Left cardiac atrium (tissue), 4 donors: ENCODE data around the gene AGBL4. TPM values are rescaled to one million over a fixed set of nuclear protein-coding genes. Genes with fewer than 3 reads are reported as not detected.

Experiments
- ATAC-seq, 2 donors: fragments of 200-7000 bp; cut with Tn5 transposase; one replicate each; pipeline ENCODE4 v1.9.1; 2020; ENCODE audit warnings: mild to moderate bottlenecking in 2 of 2, moderate library complexity in 2 of 2
- DNase-seq: peaks from one replicate; pipeline ENCODE4 v3.0.0-alpha.2; 2020
- intact Hi-C, 2 donors: fragments of 100-400 bp; cut with DNase I; formaldehyde crosslinking; loops; one replicate each; pipeline versions ENCODE4 v1.14.1 to v1.15.1; 2022 to 2023
- total RNA-seq, 2 donors: library from RNA; stranded (reverse); fragmentation: NEBNext Ultra II Directional; extraction: Animal tissue kit (Norgen Biotek cat#: 25700); gene quantifications; one replicate each; pipeline ENCODE4 v1.2.1, GENCODE V29; 2021
- donor health status: DM: no; HTN: yes; CAD: no.
- donor health status: DM: no; HTN: yes; CAD: no; lungs with severe emphysema.
- donor health status: DM: yes; HTN: yes; CAD: no.
- donor health status: Dilated cardiomyopathy.

AGBL4 gene
- total RNA-seq, 2 donors from 2014 or later = 2.5 to 3.1 TPM

GRCh38 chr1:48936436-48936835 is 1087.3 kb downstream of the AGBL4 start:
- intact Hi-C loops = no loop called here
- DNase-seq (no peak), ATAC-seq (no peak)

- ATAC-seq (no peak), DNase-seq (no peak)
- intact Hi-C loops = no loop called here
Observed at GRCh38 chr1:48932366-48932765, 1091.4 kb downstream of the AGBL4 start.

- DNase-seq (peak; percentile 26), ATAC-seq (peak in 1 of 2 donors; percentile 84)
- intact Hi-C loops = no loop called here
Observed at GRCh38 chr1:48931506-48932192, 1092.1 kb downstream of the AGBL4 start.

- DNase-seq = no peak
- ATAC-seq = no peak
- intact Hi-C loops = no loop called here
Observed at GRCh38 chr1:48930011-48930410, 1093.7 kb downstream of the AGBL4 start.

GRCh38 chr1:48924099-48924498 is 1099.7 kb downstream of the AGBL4 start:
- no peak for DNase-seq
- no peak for ATAC-seq
- intact Hi-C loops = no loop called here

GRCh38 chr1:48923116-48923515 is 1100.6 kb downstream of the AGBL4 start:
- no peak for DNase-seq
- ATAC-seq = no peak
- intact Hi-C loops = no loop called here

- intact Hi-C loops = no loop called here
- ATAC-seq = no peak
- no peak for DNase-seq
Observed at GRCh38 chr1:48920851-48921250, 1102.9 kb downstream of the AGBL4 start.

- ATAC-seq (no peak), DNase-seq (no peak)
- intact Hi-C loops = loop anchor here in 1 of 2 donors (10.0 kb wide), 1 partner anchor 1417 kb away; no protein-coding TSS in a partner anchor
Observed at GRCh38 chr1:48917901-48918603, 1105.7 kb downstream of the AGBL4 start.

- intact Hi-C loops = loop anchor here in 1 of 2 donors (10.0 kb wide), 1 partner anchor 1418 kb away; no protein-coding TSS in a partner anchor
Observed at GRCh38 chr1:48917070-48917454, 1106.7 kb downstream of the AGBL4 start.

GRCh38 chr1:48916130-48917069 is 1107.4 kb downstream of the AGBL4 start:
- intact Hi-C loops = loop anchor here in 1 of 2 donors (10.0 kb wide), 1 partner anchor 1418 kb away; no protein-coding TSS in a partner anchor
- peak; percentile 44 to 68 for ATAC-seq
- no peak for DNase-seq

More at GRCh38 chr1:48917070-48917454, 1106.7 kb downstream of the AGBL4 start:
- ATAC-seq (no peak), DNase-seq (no peak)

GRCh38 chr1:48908606-48909005 is 1115.1 kb downstream of the AGBL4 start:
- intact Hi-C loops = loop anchor here in 1 of 2 donors (10.0 kb wide), 1 partner anchor 366 kb away; no protein-coding TSS in a partner anchor
- DNase-seq (no peak), ATAC-seq (no peak)

GRCh38 chr1:48906729-48907128 is 1117.0 kb downstream of the AGBL4 start:
- intact Hi-C loops = loop anchor here in 1 of 2 donors (10.0 kb wide), 1 partner anchor 368 kb away; no protein-coding TSS in a partner anchor
- no peak for ATAC-seq
- DNase-seq = no peak

- intact Hi-C loops = loop anchor here in 1 of 2 donors (10.0 kb wide), 1 partner anchor 369 kb away; no protein-coding TSS in a partner anchor
- no peak for ATAC-seq
- DNase-seq = no peak
Observed at GRCh38 chr1:48906164-48906563, 1117.6 kb downstream of the AGBL4 start.

- intact Hi-C loops = loop anchor here in 1 of 2 donors (10.0 kb wide), 1 partner anchor 372 kb away; no protein-coding TSS in a partner anchor
- ATAC-seq = no peak
- no peak for DNase-seq
Observed at GRCh38 chr1:48903291-48903690, 1120.5 kb downstream of the AGBL4 start.

- DNase-seq (no peak), ATAC-seq (peak in 1 of 2 donors; percentile 23)
- intact Hi-C loops = no loop called here
Observed at GRCh38 chr1:48898894-48899293, 1124.9 kb downstream of the AGBL4 start.

GRCh38 chr1:48889615-48890014 is 1134.1 kb downstream of the AGBL4 start:
- DNase-seq (no peak), ATAC-seq (no peak)
- intact Hi-C loops = no loop called here

- no peak for ATAC-seq
- intact Hi-C loops = no loop called here
- no peak for DNase-seq
Observed at GRCh38 chr1:48889082-48889481, 1134.7 kb downstream of the AGBL4 start.

GRCh38 chr1:48887796-48888195 is 1136.0 kb downstream of the AGBL4 start:
- DNase-seq (no peak), ATAC-seq (no peak)
- intact Hi-C loops = no loop called here

- DNase-seq = no peak
- no peak for ATAC-seq
- intact Hi-C loops = no loop called here
Observed at GRCh38 chr1:48882020-48882419, 1141.7 kb downstream of the AGBL4 start.
